ENCODE data around the gene MYORG.
"Not testable (repeated sequence)": the region's sequence is repeated elsewhere in the genome, so short reads cannot be mapped to it uniquely, and the experiment has no call there.

Gene MYORG

DNA sequence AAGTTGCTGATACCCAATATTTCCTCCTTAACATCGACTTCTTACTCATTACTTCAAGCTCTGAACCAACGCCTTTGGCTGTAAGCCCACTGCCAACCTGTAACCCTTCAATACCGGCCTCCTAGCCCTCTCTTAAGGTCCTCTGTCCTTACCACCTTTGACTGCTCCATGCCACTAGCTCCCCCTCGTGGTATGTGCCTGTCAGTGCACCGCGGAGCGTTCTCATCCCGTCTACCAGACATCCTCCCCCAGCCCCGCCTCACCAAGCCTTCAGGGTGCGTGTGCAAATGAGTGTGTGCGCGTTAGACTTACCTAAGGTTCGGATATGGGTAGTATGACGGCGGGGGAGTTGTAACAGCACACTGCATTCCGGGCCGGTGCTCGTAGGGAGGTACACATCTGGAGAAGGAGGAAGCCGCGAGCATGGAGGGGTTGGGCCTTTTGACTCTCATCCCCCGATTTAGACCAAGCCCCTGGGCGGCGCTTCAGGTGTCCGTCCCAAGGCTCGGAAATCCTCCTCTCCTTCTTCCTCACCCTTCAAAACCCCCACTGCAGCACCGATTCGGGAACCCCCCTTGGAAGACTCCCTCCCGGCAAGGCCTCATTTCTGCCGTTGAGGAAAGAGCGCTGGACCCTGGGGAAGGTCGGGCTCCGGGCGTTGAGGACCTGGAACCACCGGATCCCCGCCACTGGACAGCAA is 2.8 kb upstream of the MYORG start:
- H3K36me3 ChIP-seq (ENCODE audit: insufficient read depth, low read length), result no peaks in the 10 kb centered on the region
- H3K9me3 ChIP-seq (ENCODE audit: control insufficient read depth, insufficient read depth, low read length), result no peaks in the 10 kb centered on the region
- H3K9ac ChIP-seq (ENCODE audit: low read depth, low read length), result peak overlapping the region; percentile 28; the same call in 1 of the 2 replicates
- peaks cover 10% of the 10 kb centered on the region for H3K4me1 ChIP-seq (ENCODE audit: insufficient read depth, low read length)

DNA sequence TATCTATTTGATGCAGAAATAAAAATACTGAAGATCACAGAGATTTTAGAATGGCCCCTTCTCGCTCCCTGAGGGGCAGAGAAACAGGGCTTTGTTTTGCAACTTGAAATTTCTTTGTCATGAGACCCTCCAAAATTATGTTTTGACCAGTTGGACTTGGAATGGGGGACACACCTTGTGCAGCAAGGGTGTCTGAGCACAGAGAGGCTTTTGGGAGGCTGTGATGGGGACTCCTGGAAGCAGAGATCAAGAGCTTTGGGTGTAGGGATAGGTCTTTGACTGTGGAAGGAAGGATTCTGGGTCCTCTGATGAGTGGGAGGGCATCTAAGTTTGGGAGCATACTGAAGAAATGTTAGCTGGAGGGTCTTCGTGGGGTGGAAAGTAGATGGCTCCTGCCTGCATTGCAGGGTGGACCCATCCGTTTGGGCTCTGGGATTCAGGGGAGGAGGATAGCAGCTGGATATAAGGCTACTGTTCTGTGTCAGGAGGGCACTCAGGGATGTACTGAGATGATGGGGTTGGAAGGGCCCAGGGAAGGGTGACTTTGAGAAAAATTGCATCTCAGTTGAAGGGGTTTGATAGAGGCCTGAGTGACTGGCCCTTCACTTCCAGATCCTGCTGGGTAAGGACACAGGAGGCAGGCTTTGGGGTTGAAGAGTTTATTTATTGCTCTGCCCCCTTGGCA is 1.8 kb upstream of the MYORG start:
- Histone ChIP-seq H3K36me3 (ENCODE audit: insufficient read depth, low read length) (no peaks in the 10 kb centered on the region), H3K4me1 (ENCODE audit: insufficient read depth, low read length) (peaks cover 10% of the 10 kb centered on the region), H3K9me3 (ENCODE audit: control insufficient read depth, insufficient read depth, low read length) (no peaks in the 10 kb centered on the region), H3K9ac (ENCODE audit: low read depth, low read length) (no peak overlapping the region)

DNA sequence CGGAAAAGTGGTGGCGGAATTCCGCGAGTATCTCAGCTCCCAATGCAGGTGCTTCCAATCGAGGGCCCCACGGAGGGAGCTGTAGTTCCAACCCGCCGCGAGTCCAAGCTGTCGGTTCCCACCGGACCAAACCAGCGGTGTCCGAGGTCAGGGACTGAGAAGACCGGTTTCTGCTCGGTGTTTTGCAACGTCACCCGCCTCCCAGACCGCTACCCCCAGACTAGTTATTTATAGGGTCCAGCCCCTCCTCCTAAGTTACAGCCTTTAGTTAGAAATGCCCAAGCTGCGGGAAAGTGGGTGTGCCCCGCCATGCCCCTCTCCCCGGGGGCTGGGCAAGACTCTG is 677 bp upstream of the MYORG start:
- Histone ChIP-seq H3K9me3 (ENCODE audit: control insufficient read depth, insufficient read depth, low read length) (no peaks in the 10 kb centered on the region), H3K9ac (ENCODE audit: low read depth, low read length) (peak overlapping the region; percentile 86; the same call in 1 of the 2 replicates), H3K4me1 (ENCODE audit: insufficient read depth, low read length) (peaks cover 10% of the 10 kb centered on the region), H3K36me3 (ENCODE audit: insufficient read depth, low read length) (no peaks in the 10 kb centered on the region)

DNA sequence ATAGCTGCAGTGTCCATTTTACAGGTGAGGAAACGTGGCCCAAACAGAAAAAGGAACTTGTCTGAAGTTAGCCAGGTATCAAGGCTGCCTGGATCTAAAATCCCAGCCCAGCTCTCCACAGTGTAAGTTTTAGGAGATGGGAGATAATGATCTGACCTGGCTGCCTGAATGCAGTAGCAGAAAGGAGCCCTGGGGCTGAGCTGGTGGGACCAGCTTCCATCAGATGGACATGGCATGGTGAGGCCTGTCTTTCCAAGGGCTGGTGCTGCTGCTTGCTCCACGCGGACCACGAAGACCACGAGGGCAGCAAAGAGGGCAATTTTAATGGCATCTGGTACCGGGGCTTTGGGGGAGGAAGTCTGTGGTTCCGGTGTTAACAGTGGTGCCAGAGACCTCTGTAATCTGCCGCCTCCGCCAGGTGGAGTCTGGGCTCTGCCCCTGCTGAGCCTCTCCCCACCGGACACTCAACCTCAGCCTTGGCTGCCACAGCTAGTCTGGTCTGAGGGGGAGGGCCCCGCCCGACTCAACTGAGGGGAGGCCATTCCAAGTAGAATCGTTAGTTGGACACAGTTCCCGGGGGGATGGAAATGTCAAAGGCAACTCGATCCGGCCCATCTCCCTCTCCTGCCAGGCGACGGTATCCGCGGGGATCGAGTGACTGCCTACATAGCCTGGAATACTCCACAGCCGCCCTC is 650 bp downstream of the MYORG start:
- Histone ChIP-seq H3K9ac (ENCODE audit: low read depth, low read length) (peak overlapping the region; percentile 86), H3K9me3 (ENCODE audit: control insufficient read depth, insufficient read depth, low read length) (no peaks in the 10 kb centered on the region), H3K4me1 (ENCODE audit: insufficient read depth, low read length) (peaks cover 10% of the 10 kb centered on the region), H3K36me3 (ENCODE audit: insufficient read depth, low read length) (no peaks in the 10 kb centered on the region)

DNA sequence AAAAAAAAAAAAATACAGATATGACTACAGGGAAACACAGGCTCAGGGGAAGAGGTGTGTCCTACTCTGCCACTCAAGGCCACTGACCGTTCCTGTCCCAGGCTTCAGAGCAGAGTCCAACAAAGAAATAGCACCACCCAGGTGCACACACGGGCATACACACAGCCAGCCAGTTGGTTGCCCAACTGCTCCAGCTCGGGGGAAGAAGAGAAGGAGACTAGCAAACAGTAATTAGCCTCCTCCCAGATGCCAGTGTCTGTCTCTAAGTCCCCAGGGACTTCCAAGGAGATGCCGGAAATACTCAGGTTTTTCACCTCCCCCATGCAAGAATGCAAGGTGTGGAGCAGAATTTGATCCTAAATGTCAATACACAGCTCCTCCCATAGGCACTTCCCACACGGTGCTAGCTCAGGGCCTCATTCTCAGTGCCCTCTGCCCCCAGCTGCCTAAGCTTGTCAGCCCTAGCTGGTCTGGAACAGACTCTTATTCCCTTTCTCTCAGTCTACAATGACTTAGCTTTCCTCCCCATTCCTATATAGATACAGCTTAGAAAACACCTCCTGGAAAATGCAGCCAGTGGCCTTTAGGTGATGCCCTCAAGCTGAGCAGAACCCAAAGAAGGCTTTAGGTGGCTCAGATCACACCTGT is 1.7 kb downstream of the MYORG start:
- Histone ChIP-seq H3K36me3 (ENCODE audit: insufficient read depth, low read length) (no peaks in the 10 kb centered on the region), H3K9ac (ENCODE audit: low read depth, low read length) (no peak overlapping the region)

GRCh38 chr9:34374339-34374738 is 2.4 kb downstream of the MYORG start:
- H3K36me3 ChIP-seq (ENCODE audit: insufficient read depth, low read length), result no peaks in the 10 kb centered on the region
- peaks cover 10% of the 10 kb centered on the region for H3K4me1 ChIP-seq (ENCODE audit: insufficient read depth, low read length)
- no peak overlapping the region for H3K9ac ChIP-seq (ENCODE audit: low read depth, low read length)
- no peaks in the 10 kb centered on the region for H3K9me3 ChIP-seq (ENCODE audit: control insufficient read depth, insufficient read depth, low read length)

More for the DNA sequence above, 1.7 kb downstream of the MYORG start:
- Histone ChIP-seq H3K4me1 (ENCODE audit: insufficient read depth, low read length) (peaks cover 10% of the 10 kb centered on the region), H3K9me3 (ENCODE audit: control insufficient read depth, insufficient read depth, low read length) (no peaks in the 10 kb centered on the region)

GRCh38 chr9:34373749-34374148 is 2.9 kb downstream of the MYORG start:
- Histone ChIP-seq H3K4me1 (ENCODE audit: insufficient read depth, low read length) (peaks cover 10% of the 10 kb centered on the region), H3K9me3 (ENCODE audit: control insufficient read depth, insufficient read depth, low read length) (no peaks in the 10 kb centered on the region), H3K9ac (ENCODE audit: low read depth, low read length) (no peak overlapping the region), H3K36me3 (ENCODE audit: insufficient read depth, low read length) (no peaks in the 10 kb centered on the region)

DNA sequence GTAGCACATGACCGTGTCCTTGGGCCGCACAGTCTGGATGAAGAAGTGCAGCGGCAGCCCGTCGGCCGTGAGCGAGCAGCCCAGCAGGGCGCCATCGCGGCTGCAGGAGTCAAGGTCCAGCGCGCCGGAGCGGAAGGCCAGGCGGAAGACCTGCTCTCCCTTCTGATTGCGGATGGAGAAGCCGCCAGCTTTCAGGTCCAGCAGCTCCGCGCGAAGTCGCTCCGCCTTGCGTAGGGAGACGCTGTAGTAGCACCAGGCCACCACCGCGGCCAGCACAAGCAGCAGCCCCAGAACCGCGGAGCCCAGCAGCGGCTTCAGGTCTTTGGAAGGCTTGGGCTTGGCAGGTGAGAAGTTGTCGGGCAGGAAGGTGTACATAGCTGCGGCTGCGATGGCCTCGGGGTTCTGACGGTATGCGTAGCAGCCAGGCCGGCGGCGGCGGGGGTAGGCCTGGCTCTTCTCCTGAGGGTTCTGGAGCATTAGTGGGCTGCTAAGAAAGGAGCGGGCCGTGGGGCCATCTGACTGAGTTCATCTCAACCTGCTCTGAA is 4.2 kb downstream of the MYORG start:
- Histone ChIP-seq H3K9me3 (ENCODE audit: control insufficient read depth, insufficient read depth, low read length) (no peaks in the 10 kb centered on the region), H3K4me1 (ENCODE audit: insufficient read depth, low read length) (peaks cover 10% of the 10 kb centered on the region), H3K36me3 (ENCODE audit: insufficient read depth, low read length) (no peaks in the 10 kb centered on the region), H3K9ac (ENCODE audit: low read depth, low read length) (no peak overlapping the region)

GRCh38 chr9:34371886-34372466 is 4.7 kb downstream of the MYORG start:
- H3K9ac ChIP-seq (ENCODE audit: low read depth, low read length), result no peak overlapping the region
- H3K9me3 ChIP-seq (ENCODE audit: control insufficient read depth, insufficient read depth, low read length), result no peaks in the 10 kb centered on the region
- H3K36me3 ChIP-seq (ENCODE audit: insufficient read depth, low read length), result no peaks in the 10 kb centered on the region
- H3K4me1 ChIP-seq (ENCODE audit: insufficient read depth, low read length), result peaks cover 10% of the 10 kb centered on the region

- no peak overlapping the region for H3K9ac ChIP-seq (ENCODE audit: low read depth, low read length)
- no peaks in the 10 kb centered on the region for H3K9me3 ChIP-seq (ENCODE audit: control insufficient read depth, insufficient read depth, low read length)
- no peaks in the 10 kb centered on the region for H3K36me3 ChIP-seq (ENCODE audit: insufficient read depth, low read length)
- peaks cover 10% of the 10 kb centered on the region for H3K4me1 ChIP-seq (ENCODE audit: insufficient read depth, low read length)
Measured at GRCh38 chr9:34370970-34371880, 5.5 kb downstream of the MYORG start.

GRCh38 chr9:34370335-34370969 is 6.2 kb downstream of the MYORG start:
- Histone ChIP-seq H3K4me1 (ENCODE audit: insufficient read depth, low read length) (peaks cover 5% of the 10 kb centered on the region), H3K9me3 (ENCODE audit: control insufficient read depth, insufficient read depth, low read length) (no peaks in the 10 kb centered on the region), H3K36me3 (ENCODE audit: insufficient read depth, low read length) (no peaks in the 10 kb centered on the region), H3K9ac (ENCODE audit: low read depth, low read length) (no peak overlapping the region)

- peaks cover 4% of the 10 kb centered on the region for H3K4me1 ChIP-seq (ENCODE audit: insufficient read depth, low read length)
- H3K9me3 ChIP-seq (ENCODE audit: control insufficient read depth, insufficient read depth, low read length), result no peaks in the 10 kb centered on the region
- H3K9ac ChIP-seq (ENCODE audit: low read depth, low read length), result no peak overlapping the region
- no peaks in the 10 kb centered on the region for H3K36me3 ChIP-seq (ENCODE audit: insufficient read depth, low read length)
Measured at GRCh38 chr9:34369636-34370035, 7.1 kb downstream of the MYORG start.

GRCh38 chr9:34368796-34369195 is 7.9 kb downstream of the MYORG start:
- not testable (repeated sequence) for H3K36me3 ChIP-seq (ENCODE audit: insufficient read depth, low read length); H3K9me3 ChIP-seq (ENCODE audit: control insufficient read depth, insufficient read depth, low read length); H3K9ac ChIP-seq (ENCODE audit: low read depth, low read length)
- H3K4me1 ChIP-seq (ENCODE audit: insufficient read depth, low read length), result peaks cover 12% of the 10 kb centered on the region

Measured in ES-I3 (cell line).